Measurements from ENCODE around the gene SNORC.

GRCh38 chr2:232860593-232861241, 9.3 kb upstream of the SNORC start:
- TF ChIP-seq POLR2A (IDR thresholded peaks at IDR 0.05), result no peak
- no peak for TF ChIP-seq EP300 (IDR thresholded peaks at IDR 0.05)
- no peak for TF ChIP-seq CTCF (IDR thresholded peaks at IDR 0.05)

All from suprapubic skin (tissue), 3 donors.